B cell (primary cell): ENCODE data around the gene TSTD2. TPM values are rescaled to one million over a fixed set of nuclear protein-coding genes. Genes with fewer than 3 reads are reported as not detected.

Experiments used
- ATAC-seq: fragments of 200-7000 bp; cut with Tn5 transposase; one replicate; pipeline ENCODE4 v1.10.0; 2021; ENCODE audit warnings: low read depth, mild to moderate bottlenecking, moderate number of reproducible peaks, moderate library complexity
- CTCF ChIA-PET: fragments of 350-600 bp; sonication (Branson Sonifier 250); formaldehyde crosslinking; loops from one replicate; lab custom pipeline; 2021; ENCODE audit warnings: antibody characterized with exemption, inconsistent platforms; lab: Charles Lee
- POLR2A ChIA-PET: fragments of 350-600 bp; sonication (Branson Sonifier 250); formaldehyde crosslinking; loops from one replicate; lab custom pipeline; 2021; ENCODE audit warnings: antibody characterized with exemption; lab: Charles Lee
- DNase-seq: peaks from one replicate; pipeline ENCODE4 v3.0.0; 2013
- H2AFZ ChIP-seq: 2 replicates; pipeline ENCODE4 v1.6.1; 2012; ENCODE audit warnings: mild to moderate bottlenecking, low read depth, low read length; ENCODE audit not compliant: insufficient read depth, poor library complexity, severe bottlenecking
- H3K27ac ChIP-seq, 2 donors: 1 replicate in 1 of 2; 2 replicates in 1 of 2; pipeline ENCODE4 v1.5.1; 2012 to 2013; ENCODE audit warnings: low read length in 2 of 2, mild to moderate bottlenecking in 2 of 2, moderate library complexity in 1 of 2
- H3K27me3 ChIP-seq, 4 experiments: fragments of 200-600 bp in 1 of 4; sonication (generic) in 1 of 4; replicated peaks in 1 of 4; 1 replicate in 2 of 4; 2 replicates in 2 of 4; pipeline versions ENCODE4 v1.6.1 to v1.7.0; 2013 to 2016; ENCODE audit warnings: low read length in 3 of 4, mild to moderate bottlenecking in 2 of 4, mixed read lengths in 1 of 4, moderate library complexity in 1 of 4; ENCODE audit not compliant: insufficient read depth in 4 of 4, control insufficient read depth in 3 of 4; ENCODE audit errors: control extremely low read depth in 1 of 4
- H3K36me3 ChIP-seq, 2 experiments: replicated peaks in 1 of 2; 1 replicate in 1 of 2; 2 replicates in 1 of 2; pipeline versions ENCODE4 v1.6.1 to v1.7.1; 2013; ENCODE audit warnings: low read length in 1 of 2; ENCODE audit not compliant: insufficient read depth in 2 of 2, control insufficient read depth in 1 of 2; ENCODE audit errors: control extremely low read depth in 1 of 2, extremely low read depth in 1 of 2
- H3K4me1 ChIP-seq, 2 donors: fragments of 200-600 bp in 1 of 2; sonication (generic) in 1 of 2; 1 replicate in 1 of 2; 2 replicates in 1 of 2; pipeline versions ENCODE4 v1.5.1 to v1.6.1; 2013 to 2017; ENCODE audit warnings: low read length in 2 of 2; ENCODE audit not compliant: control insufficient read depth in 2 of 2, insufficient read depth in 2 of 2
- H3K4me2 ChIP-seq: replicated peaks from 2 replicates; pipeline ENCODE3; 2012; ENCODE audit warnings: mild to moderate bottlenecking, low read depth, low read length; ENCODE audit not compliant: poor library complexity, severe bottlenecking
- H3K4me3 ChIP-seq, 5 experiments: fragments of 200-600 bp in 1 of 5; sonication (generic) in 1 of 5; 1 replicate in 3 of 5; 2 replicates in 2 of 5; pipeline versions ENCODE4 v1.5.1 to v1.7.0; 2011 to 2016; ENCODE audit warnings: low read length in 4 of 5, mild to moderate bottlenecking in 4 of 5, low read depth in 2 of 5, control low read depth in 1 of 5, moderate library complexity in 1 of 5; ENCODE audit not compliant: insufficient read depth in 1 of 5; ENCODE audit errors: control extremely low read depth in 1 of 5, extremely low read depth in 1 of 5
- H3K79me2 ChIP-seq: fragments of 200-600 bp; sonication (generic); one replicate; pipeline ENCODE4 v1.6.0; 2016; ENCODE audit warnings: low read length; ENCODE audit not compliant: control insufficient read depth, insufficient read depth
- H3K9ac ChIP-seq: fragments of 200-600 bp; sonication (generic); 2 replicates; pipeline ENCODE4 v1.6.1; 2017; ENCODE audit warnings: mild to moderate bottlenecking, low read length, moderate library complexity
- H3K9me3 ChIP-seq, 3 donors: one replicate each; pipeline versions ENCODE4 v1.6.1 to v1.7.1; 2013; ENCODE audit warnings: low read length in 2 of 3; ENCODE audit not compliant: control insufficient read depth in 2 of 3, insufficient read depth in 1 of 3; ENCODE audit errors: control extremely low read depth in 1 of 3
- H4K20me1 ChIP-seq: 2 replicates; pipeline ENCODE4 v1.6.0; 2012; ENCODE audit warnings: mild to moderate bottlenecking, low read length; ENCODE audit not compliant: insufficient read depth, control insufficient read depth, poor library complexity, severe bottlenecking
- H3K27ac Mint-ChIP-seq: one replicate; pipeline ENCODE4 v1.8.0; 2021; ENCODE audit warnings: mixed read lengths
- H3K27me3 Mint-ChIP-seq: one replicate; pipeline ENCODE4 v1.8.0; 2021; ENCODE audit warnings: mixed read lengths
- H3K4me1 Mint-ChIP-seq: one replicate; pipeline ENCODE4 v1.8.0; 2021; ENCODE audit warnings: mixed read lengths
- H3K4me3 Mint-ChIP-seq: one replicate; pipeline ENCODE4 v1.8.0; 2021; ENCODE audit warnings: mixed read lengths
- H3K9me3 Mint-ChIP-seq: one replicate; pipeline ENCODE4 v1.8.0; 2022; ENCODE audit warnings: mixed read lengths; ENCODE audit not compliant: insufficient read depth
- CTCF ChIP-seq: fragments of 200-600 bp; IDR thresholded peaks from one replicate; pipeline ENCODE4 v1.8.0; 2022; ENCODE audit warnings: antibody characterized with exemption, mild to moderate bottlenecking
- EZH2 ChIP-seq: IDR thresholded peaks from 2 replicates; pipeline ENCODE4 v1.6.1; 2012; ENCODE audit warnings: borderline replicate concordance, low read depth, mild to moderate bottlenecking, moderate library complexity, low read length; ENCODE audit not compliant: insufficient read depth, poor library complexity, severe bottlenecking
- WGBS: methylation state at CpG from one replicate; pipeline ENCODE4 v1.1.5; 2013; ENCODE audit warnings: missing lambda C conversion rate; ENCODE audit not compliant: insufficient coverage; 5-methylcytosine and 5-hydroxymethylcytosine counted together
- intact Hi-C: fragments of 100-400 bp; cut with micrococcal nuclease; formaldehyde crosslinking; loops from one replicate; pipeline ENCODE4 v1.10.0; 2022
- polyA plus RNA-seq: library from polyadenylated mRNA; depleted of rRNA; stranded (reverse); fragments of >200 nt; gene quantifications from 2 replicates; pipeline ENCODE4 v1.2.3, GENCODE V29; 2012
- total RNA-seq, 2 donors: library from RNA; stranded (reverse); fragments of 120-200 nt in 1 of 2; gene quantifications; 1 replicate in 1 of 2; 2 replicates in 1 of 2; pipeline versions ENCODE4 v1.2.3 to v1.2.4, GENCODE V29; 2013 to 2022

TSTD2 gene
- total and polyA plus RNA-seq, 2 donors (not counting 1 experiment from before 2014, with no cell fraction given) = 12.7 to 29.2 TPM

GRCh38 chr9:97573482-97574073, 59.6 kb downstream of the TSTD2 start:
- Histone ChIP-seq H3K9me3 (no peaks in the 10 kb centered on the region), H3K27ac (no peak overlapping the region), H3K36me3 (no peaks in the 10 kb centered on the region), H3K4me2 (no peak overlapping the region), H3K79me2 (no peaks in the 10 kb centered on the region), H2AFZ (no peak overlapping the region), H3K4me3 (no peak overlapping the region), H3K4me1 (peaks cover 0 to 5% of the 10 kb centered on the region in 2 donors), H3K9ac (no peak overlapping the region), H3K27me3 (peaks cover 0 to 2% (median 0%) of the 10 kb centered on the region in 4 experiments), H4K20me1 (no peaks in the 10 kb centered on the region)
- ChIA-PET POLR2A (no interaction called here), CTCF (no interaction called here)
- no peaks in the 10 kb centered on the region for H3K27me3 Mint-ChIP-seq
- peak overlapping the region; percentile 18 for H3K4me3 Mint-ChIP-seq
- no peak for TF ChIP-seq CTCF
- no peak for TF ChIP-seq EZH2
- 87% methylated on average over 3 of the region's 5 CpGs for WGBS
- no peaks in the 10 kb centered on the region for H3K9me3 Mint-ChIP-seq
- ATAC-seq = no peak
- DNase-seq = no peak
- peaks cover 17% of the 10 kb centered on the region for H3K4me1 Mint-ChIP-seq
- intact Hi-C loops = no loop called here
- H3K27ac Mint-ChIP-seq = no peak overlapping the region

GRCh38 chr9:97572892-97573365, 60.2 kb downstream of the TSTD2 start:
- Mint-ChIP-seq H3K27ac (no peak overlapping the region), H3K27me3 (no peaks in the 10 kb centered on the region), H3K4me1 (peaks cover 17% of the 10 kb centered on the region), H3K9me3 (no peaks in the 10 kb centered on the region), H3K4me3 (no peak overlapping the region)
- Histone ChIP-seq H3K9ac (no peak overlapping the region), H3K4me1 (peaks cover 0 to 5% of the 10 kb centered on the region in 2 donors), H3K79me2 (no peaks in the 10 kb centered on the region), H3K4me3 (no peak overlapping the region), H3K9me3 (no peaks in the 10 kb centered on the region), H3K27ac (no peak overlapping the region), H3K27me3 (peaks cover 0 to 2% (median 0%) of the 10 kb centered on the region in 4 experiments), H3K36me3 (no peaks in the 10 kb centered on the region), H4K20me1 (no peaks in the 10 kb centered on the region), H3K4me2 (no peak overlapping the region), H2AFZ (no peak overlapping the region)
- POLR2A ChIA-PET = no interaction called here
- no peak for ATAC-seq
- 94% methylated on average over 3 of the region's 6 CpGs for WGBS
- DNase-seq = no peak
- CTCF ChIA-PET = no interaction called here
- intact Hi-C loops = no loop called here
- TF ChIP-seq EZH2 (no peak), CTCF (no peak)
